Stimulated activated CD4-positive, alpha-beta T cell treated with anti-CD3 and anti-CD28 coated beads, Interleukin-1b, Interleukin-23, amount 100 ng/mL, for 1 hour (primary cell): ENCODE data around the gene GNB1L.

Experiments
- DNase-seq, 2 donors: peaks; one replicate each; pipeline ENCODE4 v3.0.0-alpha.2; 2020; ENCODE audit warnings: low read depth in 2 of 2

The GNB1L gene

DNA sequence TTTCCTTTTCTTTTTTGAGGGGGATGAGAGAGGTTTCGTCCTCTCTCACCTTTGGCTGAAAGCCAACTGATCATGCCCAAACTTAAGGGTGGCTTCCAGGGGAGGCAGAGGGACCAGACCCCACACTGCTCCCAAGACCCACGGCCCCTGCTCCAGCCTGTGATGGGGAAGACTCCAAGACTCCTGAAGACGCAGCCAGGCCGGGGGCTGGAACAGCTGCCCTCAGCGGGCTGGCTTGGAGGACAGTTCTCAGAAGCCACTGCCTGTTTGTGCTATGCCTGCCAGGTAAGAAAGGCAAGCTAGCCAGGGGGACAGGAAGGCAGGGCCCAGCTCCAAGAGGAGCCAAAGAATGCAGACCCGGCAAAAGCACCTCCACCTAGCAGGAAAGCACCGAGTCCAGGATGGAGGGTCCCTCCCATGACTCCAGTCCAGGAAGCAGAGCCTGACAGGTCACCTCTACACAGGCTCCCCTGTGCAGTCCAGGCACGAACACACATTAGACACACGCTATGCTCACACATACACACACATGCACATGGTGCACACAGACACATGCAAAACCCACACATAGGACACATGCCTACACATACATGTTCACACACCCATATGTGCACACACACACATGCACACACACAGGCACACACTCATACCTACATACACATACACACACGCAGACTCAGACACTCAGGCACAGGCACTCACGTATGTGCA, 31.3 kb downstream of the GNB1L start:
- no peak for DNase-seq

- no peak for DNase-seq
Observed at GRCh38 chr22:19822301-19823117, 32.2 kb downstream of the GNB1L start.

DNA sequence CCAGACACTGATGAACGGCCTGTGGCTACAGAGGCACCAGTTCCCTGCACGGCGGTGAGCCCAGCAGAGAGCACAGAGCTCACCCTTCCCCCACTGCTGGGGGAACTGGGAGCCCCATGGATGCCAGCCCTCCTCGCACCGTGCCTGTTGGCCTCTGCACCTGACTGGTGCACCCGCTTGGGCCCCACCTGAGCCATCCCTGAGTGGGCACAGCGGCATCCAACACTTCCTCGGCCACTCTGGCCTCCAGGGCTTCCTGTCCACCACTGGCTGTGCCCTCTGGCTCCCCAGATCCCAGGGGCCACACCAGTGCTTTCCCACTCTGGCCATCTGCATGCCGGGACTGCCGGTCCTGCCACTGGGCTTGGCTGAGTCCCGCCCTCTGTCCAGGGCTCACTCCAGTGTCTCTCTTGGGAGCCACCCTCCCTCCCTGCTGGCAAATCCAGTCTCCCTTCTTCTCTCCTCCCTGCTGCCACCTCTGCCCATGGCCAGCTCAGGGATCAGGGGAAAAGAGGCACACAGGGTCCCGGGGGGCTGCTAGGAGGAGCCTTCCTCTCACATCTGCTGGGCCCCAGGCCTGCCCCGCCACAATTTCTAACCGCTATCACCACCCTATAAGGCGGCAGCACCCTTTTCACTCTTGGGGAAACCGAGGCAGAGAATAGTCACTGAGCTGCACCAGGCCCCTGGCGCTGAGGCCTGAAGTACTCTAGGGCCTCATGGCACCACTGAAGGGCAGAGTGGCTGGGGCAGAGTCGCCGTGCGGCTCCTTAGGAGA, 33.0 kb downstream of the GNB1L start:
- DNase-seq, result no peak

DNA sequence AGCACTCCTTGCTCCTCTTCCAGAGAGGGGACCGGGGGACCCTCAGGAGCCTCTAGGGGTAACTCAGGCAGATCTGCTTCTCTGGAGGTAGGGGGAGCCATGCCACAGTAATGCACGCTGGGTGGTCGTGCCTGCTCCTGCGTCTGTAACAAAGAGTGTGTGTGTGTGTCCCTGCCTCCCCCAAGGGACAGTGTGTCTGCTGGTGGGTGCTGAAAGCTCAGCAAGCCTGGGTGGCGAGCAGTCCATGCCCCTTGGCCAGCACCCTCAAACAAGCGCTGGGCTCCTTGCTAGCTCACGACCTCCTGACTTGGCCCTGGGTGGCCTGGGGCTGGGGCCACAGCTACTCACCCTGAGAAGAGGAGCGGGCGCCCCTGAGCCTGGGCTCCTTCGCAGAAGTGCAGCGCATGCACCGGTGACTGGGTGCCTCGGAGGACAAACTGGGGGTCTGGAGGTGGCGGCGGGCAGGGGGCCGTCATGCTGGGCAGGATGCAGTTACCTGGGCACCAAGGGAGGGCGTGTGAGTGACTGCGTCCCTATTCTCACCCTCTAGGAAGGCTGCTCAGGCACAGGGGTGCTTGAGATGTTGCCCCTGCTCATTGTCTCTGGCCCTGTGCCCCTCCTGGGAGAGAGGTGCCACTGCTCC, 33.7 kb downstream of the GNB1L start:
- DNase-seq, result no peak

- no peak for DNase-seq
Observed at GRCh38 chr22:19819911-19820879, 34.5 kb downstream of the GNB1L start.

DNA sequence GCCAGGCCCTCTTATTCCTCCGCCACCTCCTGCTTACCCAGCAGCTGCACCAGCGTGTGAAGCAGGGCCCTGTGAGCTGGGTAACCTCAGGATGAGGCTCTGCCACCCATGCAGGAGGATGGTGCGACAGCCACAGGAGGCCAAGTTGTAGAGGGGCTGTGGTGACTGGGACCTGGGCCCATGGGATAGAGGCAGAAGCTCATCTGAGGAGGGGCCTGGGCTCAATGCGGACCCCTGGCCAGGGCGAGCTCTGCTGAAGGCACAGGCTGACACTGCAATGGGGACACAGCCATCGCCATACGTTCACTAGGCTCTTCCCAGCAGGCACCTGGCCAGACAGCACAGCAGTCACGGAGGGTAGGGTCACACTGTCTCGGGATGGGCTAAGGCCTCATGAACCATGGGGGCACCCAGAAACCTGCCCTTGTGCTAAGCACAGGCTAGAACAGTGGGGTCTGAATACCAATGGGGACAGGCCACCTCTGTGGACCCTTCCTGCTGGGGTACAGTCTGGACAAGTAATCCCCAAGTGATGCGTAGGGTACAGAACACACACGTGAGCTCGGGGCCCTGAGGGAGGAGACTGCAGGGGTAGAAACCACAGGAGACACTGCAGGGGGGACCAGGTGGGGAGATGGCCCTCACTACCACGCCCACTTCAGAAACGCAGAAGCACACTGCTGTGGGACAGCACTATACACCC, 35.3 kb downstream of the GNB1L start:
- DNase-seq, result no peak

DNA sequence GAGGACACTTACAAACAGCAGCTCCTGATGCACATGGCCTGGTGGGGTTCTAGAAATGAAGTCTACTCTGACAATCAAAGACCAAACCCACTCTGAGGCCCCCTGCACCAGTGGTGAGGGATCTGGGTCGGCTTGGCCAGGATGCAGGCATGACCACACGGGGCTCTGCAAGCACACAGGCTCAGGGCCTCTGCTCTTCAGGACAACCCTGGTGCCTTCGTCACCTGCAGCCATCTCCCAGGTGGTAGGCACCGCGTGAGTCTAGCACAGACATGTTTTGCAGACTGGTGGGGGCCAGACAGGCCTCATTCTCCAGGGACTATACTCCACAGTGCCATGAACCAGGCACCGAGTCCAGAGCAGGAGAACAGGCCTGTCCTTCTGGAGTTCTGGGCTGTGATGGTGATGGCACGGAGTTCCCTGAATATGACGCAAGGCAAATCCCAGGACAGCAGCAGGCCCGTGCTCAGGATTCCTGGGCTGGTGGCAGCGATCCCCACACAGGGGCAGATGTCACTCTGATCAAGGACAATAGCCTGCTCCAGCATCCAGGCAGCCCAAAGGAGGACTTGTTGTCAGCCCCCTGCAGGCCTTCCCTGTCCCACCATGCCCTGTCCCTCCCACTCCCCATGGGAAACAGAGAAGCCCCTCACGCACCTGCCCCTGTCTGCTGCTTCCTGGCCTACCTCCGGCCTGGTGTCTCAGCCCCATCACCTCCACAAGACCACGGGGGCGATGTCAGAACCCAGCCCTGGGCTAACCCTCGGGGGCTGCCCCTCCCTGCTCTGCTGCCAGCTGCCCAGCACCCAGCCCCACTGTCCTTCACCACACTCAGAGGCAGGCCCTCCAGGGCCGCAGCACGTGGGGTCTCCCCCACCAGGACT, 36.1 kb downstream of the GNB1L start:
- DNase-seq, result no peak

DNA sequence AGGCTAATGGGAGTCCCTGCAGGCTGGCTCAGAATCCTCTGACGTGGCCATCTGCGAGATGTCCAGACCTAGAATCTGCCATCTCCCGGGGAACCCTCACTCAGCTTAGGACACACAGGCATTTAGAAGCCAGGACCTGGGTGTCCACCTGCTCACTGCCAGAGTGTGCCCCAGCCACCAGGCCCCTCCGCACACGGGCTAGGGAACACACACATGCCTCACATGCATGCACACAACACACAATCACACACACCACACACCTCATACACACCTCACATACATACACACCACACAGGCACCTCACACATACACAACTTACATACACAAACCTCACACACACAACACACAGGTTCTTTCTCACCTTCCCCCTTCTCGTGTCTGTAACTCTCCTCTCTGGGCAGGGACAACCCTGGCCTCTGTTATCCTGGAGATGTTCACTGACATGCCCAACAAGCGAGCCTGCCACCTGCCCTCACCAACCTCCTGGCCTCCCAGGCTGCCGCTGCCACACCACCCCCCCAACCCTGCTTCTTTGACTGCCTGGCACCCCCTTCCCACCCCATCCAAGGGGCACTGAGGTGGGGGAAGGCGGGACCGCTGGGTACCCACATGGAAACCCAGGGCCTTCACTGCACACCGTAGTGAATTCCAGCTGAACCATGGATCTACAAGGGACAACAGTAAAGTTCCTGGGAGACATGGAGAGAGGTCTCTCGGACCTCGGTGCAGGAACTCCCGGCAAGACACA, 38.1 kb downstream of the GNB1L start:
- no peak for DNase-seq

DNA sequence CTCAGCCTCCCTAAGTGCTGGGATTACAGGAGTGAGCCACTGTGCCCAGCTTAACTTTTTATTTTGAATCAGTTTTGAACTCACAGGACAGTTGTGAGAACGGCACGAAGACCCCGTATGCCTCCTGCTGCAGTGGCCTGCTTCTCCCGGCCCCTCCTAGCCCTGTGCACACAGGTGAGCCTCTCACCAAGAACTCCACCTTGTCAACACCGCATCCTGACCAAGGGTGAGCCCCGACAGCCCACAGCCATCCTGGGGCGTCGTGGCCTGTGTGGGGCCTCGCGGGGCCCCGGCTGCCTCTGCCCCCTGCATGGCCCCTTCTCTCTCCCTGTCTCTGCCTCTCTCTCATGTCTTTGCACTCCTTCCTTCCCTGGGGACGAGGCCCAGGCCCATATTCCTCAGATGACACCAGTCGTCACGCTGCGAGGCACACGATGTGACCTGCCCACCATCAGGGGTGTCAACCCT, 38.8 kb downstream of the GNB1L start:
- no peak for DNase-seq

GRCh38 chr22:19815093-19815822, 39.4 kb downstream of the GNB1L start:
- DNase-seq, result no peak

- DNase-seq, result no peak
Observed at GRCh38 chr22:19814428-19814827, 40.2 kb downstream of the GNB1L start.

DNA sequence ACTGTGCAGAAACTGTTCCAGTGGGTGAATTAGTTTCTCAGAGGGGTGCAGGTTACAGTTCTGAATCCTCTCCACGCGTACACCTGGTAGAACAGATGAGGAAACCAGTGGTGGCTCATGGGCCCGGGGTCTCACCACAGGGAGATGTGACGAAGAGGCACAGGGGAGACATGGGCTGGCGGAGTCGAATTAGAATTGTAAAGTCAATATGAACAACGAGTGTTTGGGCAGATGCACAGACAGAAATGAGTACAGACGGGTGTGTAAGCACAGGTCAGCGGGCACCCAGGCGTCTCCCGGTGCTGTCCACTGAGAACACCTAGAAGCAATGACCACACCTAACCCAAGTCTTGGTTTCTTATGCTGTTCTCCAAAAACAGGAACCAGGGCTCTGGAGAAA, 41.8 kb downstream of the GNB1L start:
- DNase-seq, result no peak

DNA sequence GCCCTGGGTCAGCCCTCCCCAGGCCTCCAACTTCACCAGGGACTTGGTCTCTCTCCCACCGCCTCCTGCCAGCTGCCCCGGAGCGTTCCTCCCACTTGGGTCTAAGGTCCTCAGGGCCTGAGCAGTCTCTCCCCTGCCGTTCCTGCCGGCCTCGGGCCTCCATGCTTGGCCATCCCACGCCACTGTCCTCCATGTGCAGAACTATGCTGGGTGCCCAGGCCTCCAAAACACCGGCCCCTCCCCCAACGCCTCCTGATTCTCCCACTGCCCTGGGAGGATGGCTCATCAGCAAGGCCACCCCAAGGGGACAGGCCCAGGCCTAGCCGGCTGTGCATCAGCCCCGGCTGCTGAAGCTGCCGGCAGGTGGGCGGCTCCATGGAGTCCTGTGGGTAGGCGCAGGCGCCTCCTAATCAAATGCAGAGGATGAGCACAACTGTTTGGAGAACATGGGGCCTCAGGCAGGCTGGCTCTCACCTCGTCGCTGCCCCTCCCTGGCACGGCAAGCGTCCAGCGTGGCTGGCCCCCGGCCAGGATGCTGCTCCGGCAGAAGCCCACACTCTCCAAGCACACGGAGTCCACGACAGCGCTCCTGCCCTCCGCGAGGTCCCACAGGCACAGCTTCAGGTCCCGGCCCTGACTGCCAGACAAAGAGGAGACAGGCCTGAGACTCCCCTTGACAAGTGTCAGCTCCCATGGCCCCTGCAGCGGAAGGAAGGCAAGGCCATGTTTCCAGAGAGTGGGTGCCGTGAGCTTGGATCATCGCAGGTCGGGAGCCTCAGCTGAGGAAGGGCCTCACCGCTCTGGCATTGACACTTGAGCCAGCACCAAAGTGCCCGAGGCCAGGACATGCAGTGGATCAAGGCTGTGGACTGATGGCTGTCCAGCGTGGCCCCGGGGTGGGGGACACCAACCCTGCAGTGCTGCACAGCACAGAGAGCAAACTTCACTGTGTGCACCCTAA, 42.6 kb downstream of the GNB1L start:
- no peak for DNase-seq

- no peak for DNase-seq
Observed at GRCh38 chr22:19811211-19811621, 43.5 kb downstream of the GNB1L start.

DNA sequence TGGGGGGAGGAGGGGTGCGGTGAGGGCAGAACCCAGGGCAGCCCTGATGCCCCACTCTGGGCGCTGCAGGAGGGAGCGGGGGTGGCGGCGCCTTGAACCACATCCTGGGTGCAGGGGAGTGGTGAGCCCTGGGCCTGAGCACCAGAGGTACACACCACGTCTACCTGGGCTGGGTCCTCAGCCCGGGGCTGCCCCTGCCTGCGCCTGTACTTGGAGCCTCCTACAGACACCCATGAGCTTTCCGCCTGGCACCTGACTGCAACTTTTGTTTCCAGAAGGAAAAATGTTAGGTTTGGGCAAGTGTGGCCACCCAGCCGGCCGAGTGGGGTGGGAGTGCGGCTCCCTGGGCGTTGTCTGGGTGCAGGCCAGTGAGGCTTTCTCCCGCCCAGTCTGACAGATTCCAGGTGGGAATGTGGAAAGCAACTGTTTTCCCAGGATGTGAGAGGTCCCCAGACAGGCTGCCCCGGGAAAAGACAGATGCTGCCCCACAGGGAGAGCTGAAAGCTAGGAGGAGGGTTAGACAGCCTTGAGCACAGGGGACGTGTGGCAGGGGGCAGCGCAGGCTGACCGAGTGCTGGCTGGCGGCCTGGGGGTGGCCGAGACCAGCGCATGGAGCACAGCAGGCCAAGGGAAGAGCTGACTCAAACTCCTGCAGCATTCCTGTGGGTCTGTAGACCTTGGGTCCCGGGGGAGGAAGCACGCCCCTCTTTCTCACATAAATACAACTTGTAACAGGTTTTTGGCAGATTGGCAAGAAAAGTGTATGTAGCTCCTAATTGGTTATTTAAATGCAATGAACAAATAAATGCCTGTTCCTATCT, 44.1 kb downstream of the GNB1L start:
- no peak for DNase-seq

DNA sequence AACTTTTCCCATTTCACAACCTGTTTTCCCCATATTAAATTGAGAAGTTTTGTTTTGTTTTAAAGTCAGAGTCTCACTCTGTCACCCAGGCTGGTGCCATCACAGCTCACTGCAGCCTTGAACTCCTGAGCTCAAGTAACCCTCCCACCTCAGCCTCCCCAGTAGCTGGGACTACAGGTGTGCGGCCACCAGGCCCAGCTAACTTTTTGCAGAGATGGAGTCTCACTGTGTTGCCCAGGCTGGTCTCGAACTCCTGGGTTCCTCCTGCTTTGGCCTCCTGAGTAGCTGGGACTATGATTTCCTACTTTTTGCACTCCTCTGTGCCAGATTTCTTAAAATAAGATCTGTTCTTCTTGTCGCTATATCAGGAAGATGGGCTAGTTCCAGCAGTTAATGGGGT, 44.9 kb downstream of the GNB1L start:
- DNase-seq, result no peak
